ENCODE data around the gene LSS.

DNA sequence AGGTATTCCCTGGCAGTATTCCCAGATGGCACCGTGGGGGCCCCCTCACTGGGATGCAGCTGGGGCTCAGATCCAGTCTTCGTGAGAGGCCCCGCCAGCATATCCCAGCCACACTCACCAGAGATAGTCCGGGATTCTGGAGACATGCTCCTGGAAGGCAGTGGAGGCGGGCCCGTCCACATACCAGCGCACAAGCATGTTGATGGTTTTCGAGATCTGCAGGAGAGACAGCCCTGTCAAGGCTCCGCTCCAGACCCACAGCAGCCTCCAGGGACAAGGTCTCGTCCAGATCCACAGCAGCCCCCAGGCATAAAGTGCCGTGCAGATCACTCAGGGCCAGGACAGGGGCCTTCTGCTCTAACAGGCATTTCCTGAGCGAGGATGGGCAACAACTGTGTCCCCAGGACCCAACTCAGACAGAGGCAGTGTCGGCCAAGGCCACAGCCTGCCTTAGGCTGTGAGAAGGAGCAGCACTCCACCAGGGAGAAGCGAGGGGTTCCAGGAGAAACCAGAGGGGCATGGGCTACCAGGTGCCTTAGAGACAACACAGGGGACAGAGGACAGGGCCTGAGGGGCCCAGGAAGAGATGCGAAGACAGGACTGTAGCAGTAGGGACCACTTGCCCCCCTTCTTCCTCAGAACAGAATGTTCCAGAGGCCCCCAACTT lies 14.8 kb downstream of the LSS start:
- TF ChIP-seq, protein P1, sequence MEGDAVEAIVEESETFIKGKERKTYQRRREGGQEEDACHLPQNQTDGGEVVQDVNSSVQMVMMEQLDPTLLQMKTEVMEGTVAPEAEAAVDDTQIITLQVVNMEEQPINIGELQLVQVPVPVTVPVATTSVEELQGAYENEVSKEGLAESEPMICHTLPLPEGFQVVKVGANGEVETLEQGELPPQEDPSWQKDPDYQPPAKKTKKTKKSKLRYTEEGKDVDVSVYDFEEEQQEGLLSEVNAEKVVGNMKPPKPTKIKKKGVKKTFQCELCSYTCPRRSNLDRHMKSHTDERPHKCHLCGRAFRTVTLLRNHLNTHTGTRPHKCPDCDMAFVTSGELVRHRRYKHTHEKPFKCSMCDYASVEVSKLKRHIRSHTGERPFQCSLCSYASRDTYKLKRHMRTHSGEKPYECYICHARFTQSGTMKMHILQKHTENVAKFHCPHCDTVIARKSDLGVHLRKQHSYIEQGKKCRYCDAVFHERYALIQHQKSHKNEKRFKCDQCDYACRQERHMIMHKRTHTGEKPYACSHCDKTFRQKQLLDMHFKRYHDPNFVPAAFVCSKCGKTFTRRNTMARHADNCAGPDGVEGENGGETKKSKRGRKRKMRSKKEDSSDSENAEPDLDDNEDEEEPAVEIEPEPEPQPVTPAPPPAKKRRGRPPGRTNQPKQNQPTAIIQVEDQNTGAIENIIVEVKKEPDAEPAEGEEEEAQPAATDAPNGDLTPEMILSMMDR (IDR thresholded peaks at IDR 0.05): no peak
- no peak for TF ChIP-seq POLR2A (IDR thresholded peaks at IDR 0.05)
